OCI-LY1 (cell line): ENCODE measurements around the gene ICA1.

Source experiments
- CTCF ChIP-seq: fragments of 200-600 bp; sonication (generic), shearing (Covaris generic); IDR thresholded peaks from 2 replicates; pipeline ENCODE4 v1.5.1; 2017; ENCODE audit warnings: mild to moderate bottlenecking, antibody characterized with exemption, low read length, moderate library complexity, mixed read lengths
- EZH2 ChIP-seq: fragments of 200-600 bp; sonication (generic), shearing (Covaris generic); IDR thresholded peaks from 2 replicates; pipeline ENCODE4 v1.8.0; 2017; ENCODE audit warnings: borderline replicate concordance, mixed run types, mild to moderate bottlenecking, antibody characterized with exemption, low read length, moderate library complexity, mixed read lengths

GRCh38 chr7:8184221-8184620 is 77.7 kb downstream of the ICA1 start:
- TF ChIP-seq CTCF, result no peak
- no peak for TF ChIP-seq EZH2
